Ovary (tissue), 3 donors: ENCODE data around the gene PLCB1.

Experiments
- POLR2A ChIP-seq: fragments of 450-650 bp; IDR thresholded peaks from one replicate; pipeline ENCODE4 v1.6.1; 2017; ENCODE audit warnings: antibody characterized with exemption, mild to moderate bottlenecking, moderate library complexity
- TF ChIP-seq, protein P1 (sequence below), 3 donors: fragments of 450-650 bp in 2 of 3; fragments of 200-600 bp in 1 of 3; IDR thresholded peaks; one replicate each; pipeline versions ENCODE4 v1.5.1 to v1.8.0; 2016 to 2022; ENCODE audit warnings: antibody characterized with exemption in 3 of 3, mild to moderate bottlenecking in 1 of 3
- donor health status: DM: no; HTN: no; CAD: no.

DNA sequence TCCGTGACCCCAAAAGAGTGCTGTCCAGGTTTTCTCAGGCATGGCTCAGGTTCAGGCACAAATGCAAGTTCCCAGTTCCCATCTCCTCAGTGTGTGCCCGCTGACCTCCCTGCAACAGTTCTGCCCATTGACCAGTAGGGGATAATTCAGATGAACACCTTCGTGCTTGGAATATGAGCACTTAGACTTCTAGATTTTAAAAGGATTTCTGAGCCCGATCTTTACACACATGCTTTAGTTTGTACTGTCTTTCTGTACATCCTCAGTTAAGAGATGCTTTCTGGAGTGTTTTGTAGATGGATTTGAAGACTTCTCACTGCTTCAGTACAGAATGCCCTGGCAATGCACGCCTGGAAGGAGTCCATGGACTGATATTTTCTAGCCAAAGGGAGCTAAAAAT lies 697.2 kb downstream of the PLCB1 start:
- TF ChIP-seq, protein P1, sequence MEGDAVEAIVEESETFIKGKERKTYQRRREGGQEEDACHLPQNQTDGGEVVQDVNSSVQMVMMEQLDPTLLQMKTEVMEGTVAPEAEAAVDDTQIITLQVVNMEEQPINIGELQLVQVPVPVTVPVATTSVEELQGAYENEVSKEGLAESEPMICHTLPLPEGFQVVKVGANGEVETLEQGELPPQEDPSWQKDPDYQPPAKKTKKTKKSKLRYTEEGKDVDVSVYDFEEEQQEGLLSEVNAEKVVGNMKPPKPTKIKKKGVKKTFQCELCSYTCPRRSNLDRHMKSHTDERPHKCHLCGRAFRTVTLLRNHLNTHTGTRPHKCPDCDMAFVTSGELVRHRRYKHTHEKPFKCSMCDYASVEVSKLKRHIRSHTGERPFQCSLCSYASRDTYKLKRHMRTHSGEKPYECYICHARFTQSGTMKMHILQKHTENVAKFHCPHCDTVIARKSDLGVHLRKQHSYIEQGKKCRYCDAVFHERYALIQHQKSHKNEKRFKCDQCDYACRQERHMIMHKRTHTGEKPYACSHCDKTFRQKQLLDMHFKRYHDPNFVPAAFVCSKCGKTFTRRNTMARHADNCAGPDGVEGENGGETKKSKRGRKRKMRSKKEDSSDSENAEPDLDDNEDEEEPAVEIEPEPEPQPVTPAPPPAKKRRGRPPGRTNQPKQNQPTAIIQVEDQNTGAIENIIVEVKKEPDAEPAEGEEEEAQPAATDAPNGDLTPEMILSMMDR (IDR thresholded peaks at IDR 0.05): no peak
- TF ChIP-seq POLR2A: no peak
